Kidney capillary endothelial cell (primary cell): Measurements from ENCODE around the gene NMT1.

Source experiments
- DNase-seq: peaks from one replicate; pipeline ENCODE4 v3.0.0-alpha.2; 2018; ENCODE audit warnings: low spot score

Gene NMT1

GRCh38 chr17:45060797-45061605 is at the start of gene NMT1:
TSS of gene NMT1 (plus strand) at chr17:45061317. CDS start at chr17:45061330, 13 bp downstream.
- DNase-seq = peak; percentile 99

- DNase-seq = no peak
Observed at GRCh38 chr17:45011767-45012166, 49.4 kb upstream of the NMT1 start.

- no peak for DNase-seq
Observed at GRCh38 chr17:45013021-45013997, 47.8 kb upstream of the NMT1 start.

GRCh38 chr17:45016237-45016636 is 44.9 kb upstream of the NMT1 start:
- no peak for DNase-seq

- no peak for DNase-seq
Observed at GRCh38 chr17:45016823-45017222, 44.3 kb upstream of the NMT1 start.

- no peak for DNase-seq
Observed at GRCh38 chr17:45018514-45018847, 42.6 kb upstream of the NMT1 start.

GRCh38 chr17:45018848-45019711 is 42.0 kb upstream of the NMT1 start:
- peak; percentile 29 for DNase-seq

- peak; percentile 47 for DNase-seq
Observed at GRCh38 chr17:45020354-45021138, 40.6 kb upstream of the NMT1 start.

GRCh38 chr17:45021607-45022287 is 39.4 kb upstream of the NMT1 start:
- DNase-seq = peak; percentile 60

GRCh38 chr17:45022288-45022648 is 38.8 kb upstream of the NMT1 start:
- no peak for DNase-seq

GRCh38 chr17:45022655-45023339 is 38.3 kb upstream of the NMT1 start:
- no peak for DNase-seq

- no peak for DNase-seq
Observed at GRCh38 chr17:45029096-45029495, 32.0 kb upstream of the NMT1 start.

- no peak for DNase-seq
Observed at GRCh38 chr17:45029758-45030423, 31.2 kb upstream of the NMT1 start.

- DNase-seq = no peak
Observed at GRCh38 chr17:45030733-45031132, 30.4 kb upstream of the NMT1 start.

GRCh38 chr17:45031231-45032173 is 29.6 kb upstream of the NMT1 start:
- DNase-seq = no peak

- DNase-seq = no peak
Observed at GRCh38 chr17:45032174-45032541, 29.0 kb upstream of the NMT1 start.

- no peak for DNase-seq
Observed at GRCh38 chr17:45034599-45034998, 26.5 kb upstream of the NMT1 start.

GRCh38 chr17:45035848-45036247 is 25.3 kb upstream of the NMT1 start:
- DNase-seq = no peak
